Gastrocnemius medialis (tissue), 4 donors: ENCODE data around the gene PPIE. TPM values are rescaled to one million over a fixed set of nuclear protein-coding genes. Genes with fewer than 3 reads are reported as not detected.
"Not testable (repeated sequence)": the region's sequence is repeated elsewhere in the genome, so short reads cannot be mapped to it uniquely, and the experiment has no call there.

Source experiments
- ATAC-seq, 2 donors: fragments of 150-250 bp; one replicate each; pipeline ENCODE4 v1.9.1; 2016
- DNase-seq, 2 donors: peaks; one replicate each; pipeline ENCODE4 v3.0.0-alpha.2; 2019
- H3K27ac ChIP-seq, 4 donors: fragments of 200-600 bp; sonication (generic); 1 replicate in 1 of 4; 2 replicates in 3 of 4; pipeline ENCODE4 v1.5.1; 2016 to 2018; ENCODE audit warnings: mild to moderate bottlenecking in 2 of 4, moderate library complexity in 1 of 4
- H3K27me3 ChIP-seq, 3 donors: fragments of 200-600 bp; sonication (generic) in 2 of 3; 1 replicate in 1 of 3; 2 replicates in 2 of 3; pipeline versions ENCODE4 v1.5.1 to v1.6.0; 2016 to 2019; ENCODE audit warnings: mild to moderate bottlenecking in 1 of 3, moderate library complexity in 1 of 3
- H3K36me3 ChIP-seq, 2 donors: fragments of 200-600 bp; sonication (generic) in 1 of 2; one replicate each; pipeline ENCODE4 v1.5.1; 2017 to 2018
- H3K4me1 ChIP-seq, 2 donors: fragments of 200-600 bp; sonication (generic) in 1 of 2; one replicate each; pipeline ENCODE4 v1.5.1; 2016 to 2017; ENCODE audit warnings: mild to moderate bottlenecking in 2 of 2
- H3K4me3 ChIP-seq, 4 donors: fragments of 200-600 bp; sonication (generic) in 3 of 4; 1 replicate in 1 of 4; 2 replicates in 3 of 4; pipeline ENCODE4 v1.5.1; 2016 to 2019; ENCODE audit warnings: mild to moderate bottlenecking in 2 of 4
- H3K9me3 ChIP-seq, 3 donors: fragments of 200-600 bp; sonication (generic) in 2 of 3; 1 replicate in 1 of 3; 2 replicates in 2 of 3; pipeline ENCODE4 v1.5.1; 2016 to 2019
- CTCF ChIP-seq, 5 experiments: fragments of 450-650 bp in 3 of 5; fragments of 200-600 bp in 2 of 5; sonication (generic) in 2 of 5; IDR thresholded peaks in 4 of 5; conservative IDR thresholded peaks in 1 of 5; 1 replicate in 4 of 5; 2 replicates in 1 of 5; pipeline ENCODE4 v1.5.1; 2016 to 2019; ENCODE audit warnings: antibody characterized with exemption in 5 of 5, mild to moderate bottlenecking in 3 of 5, moderate library complexity in 3 of 5
- POLR2A ChIP-seq, 2 donors: fragments of 450-650 bp; IDR thresholded peaks; one replicate each; pipeline ENCODE4 v1.6.1; 2017; ENCODE audit warnings: antibody characterized with exemption in 2 of 2, mild to moderate bottlenecking in 2 of 2, moderate library complexity in 2 of 2
- in situ Hi-C, 4 donors: fragments of 200-750 bp; cut with MboI; loops; one replicate each; pipeline versions ENCODE4 v1.15.0 to v1.8.0; 2017; ENCODE audit warnings: low sequenced_read_pairs in 4 of 4
- intact Hi-C: fragments of 100-400 bp; cut with DNase I; formaldehyde crosslinking; loops from one replicate; pipeline ENCODE4 v1.15.1; 2023; ENCODE audit warnings: low total_unique reads
- total RNA-seq, 4 donors: library from RNA; depleted of rRNA; stranded (reverse); fragments of >200 nt; gene quantifications; one replicate each; pipeline versions ENCODE4 v1.1.0 to v1.2.3, GENCODE V29; 2016

Gene PPIE
- total RNA-seq, 4 donors from 2014 or later: 22.9 to 30.1 (median 27.2) TPM

- no peaks in the 10 kb centered on the region for H3K9me3 ChIP-seq
- ATAC-seq: no peak
- no peak overlapping the region for H3K27ac ChIP-seq
- in situ Hi-C loops: no loop called here
- intact Hi-C loops: no loop called here
- H3K4me1 ChIP-seq: no peaks in the 10 kb centered on the region
- TF ChIP-seq CTCF (IDR thresholded peaks at IDR 0.05 in 4 of 5, conservative IDR thresholded peaks at IDR 0.05 in 1 of 5): no peak
- TF ChIP-seq POLR2A (IDR thresholded peaks at IDR 0.05): no peak
- H3K36me3 ChIP-seq: no peaks in the 10 kb centered on the region
- no peak overlapping the region for H3K4me3 ChIP-seq
- no peaks in the 10 kb centered on the region for H3K27me3 ChIP-seq
- DNase-seq: no peak
Measured at GRCh38 chr1:39777306-39777705, 38.6 kb downstream of the PPIE start.

GRCh38 chr1:39777896-39778295 lies 39.2 kb downstream of the PPIE start:
- H3K4me1 ChIP-seq, intact Hi-C loops, H3K36me3 ChIP-seq, in situ Hi-C loops, DNase-seq, H3K27ac ChIP-seq, H3K4me3 ChIP-seq, ATAC-seq, H3K27me3 ChIP-seq, H3K9me3 ChIP-seq: not testable (repeated sequence)

GRCh38 chr1:39778463-39779099 lies 39.9 kb downstream of the PPIE start:
- DNase-seq, H3K27me3 ChIP-seq, H3K27ac ChIP-seq, H3K4me1 ChIP-seq, H3K4me3 ChIP-seq, ATAC-seq, in situ Hi-C loops, H3K36me3 ChIP-seq, intact Hi-C loops, H3K9me3 ChIP-seq: not testable (repeated sequence)

GRCh38 chr1:39779137-39779536 lies 40.5 kb downstream of the PPIE start:
- H3K9me3 ChIP-seq: no peaks in the 10 kb centered on the region
- intact Hi-C loops: no loop called here
- ATAC-seq: no peak
- TF ChIP-seq POLR2A (IDR thresholded peaks at IDR 0.05): no peak
- TF ChIP-seq CTCF (IDR thresholded peaks at IDR 0.05 in 4 of 5, conservative IDR thresholded peaks at IDR 0.05 in 1 of 5): no peak
- in situ Hi-C loops: no loop called here
- DNase-seq: no peak
- H3K27me3 ChIP-seq: no peaks in the 10 kb centered on the region
- no peaks in the 10 kb centered on the region for H3K36me3 ChIP-seq
- H3K4me1 ChIP-seq: no peaks in the 10 kb centered on the region
- H3K4me3 ChIP-seq: no peak overlapping the region
- H3K27ac ChIP-seq: no peak overlapping the region

- TF ChIP-seq POLR2A (IDR thresholded peaks at IDR 0.05) (no peak), CTCF (IDR thresholded peaks at IDR 0.05 in 4 of 5, conservative IDR thresholded peaks at IDR 0.05 in 1 of 5) (no peak)
- ATAC-seq: no peak
- Histone ChIP-seq H3K27ac (no peak overlapping the region), H3K9me3 (no peaks in the 10 kb centered on the region), H3K36me3 (no peaks in the 10 kb centered on the region), H3K4me3 (no peak overlapping the region), H3K4me1 (no peaks in the 10 kb centered on the region), H3K27me3 (no peaks in the 10 kb centered on the region)
- in situ Hi-C loops (no loop called here), intact Hi-C loops (no loop called here)
- DNase-seq: no peak
Measured at GRCh38 chr1:39779821-39780220, 41.1 kb downstream of the PPIE start.

GRCh38 chr1:39781349-39781715 lies 42.6 kb downstream of the PPIE start:
- intact Hi-C loops: no loop called here
- no peak overlapping the region for H3K4me3 ChIP-seq
- no peaks in the 10 kb centered on the region for H3K4me1 ChIP-seq
- H3K9me3 ChIP-seq: no peaks in the 10 kb centered on the region
- no peaks in the 10 kb centered on the region for H3K36me3 ChIP-seq
- H3K27me3 ChIP-seq: no peaks in the 10 kb centered on the region
- TF ChIP-seq CTCF (IDR thresholded peaks at IDR 0.05 in 4 of 5, conservative IDR thresholded peaks at IDR 0.05 in 1 of 5) (no peak), POLR2A (IDR thresholded peaks at IDR 0.05) (no peak)
- in situ Hi-C loops: no loop called here
- no peak for DNase-seq
- no peak overlapping the region for H3K27ac ChIP-seq
- no peak for ATAC-seq
